Nephron (organoid): Measurements from ENCODE around the gene CCP110.

Source experiments
- H3K27ac Mint-ChIP-seq, 3 experiments: 2 replicates each; pipeline ENCODE4 v1.8.0; 2020; ENCODE audit warnings: mixed read lengths in 3 of 3, mild to moderate bottlenecking in 2 of 3, moderate library complexity in 1 of 3
- H3K27me3 Mint-ChIP-seq: 2 replicates; pipeline ENCODE4 v1.8.0; 2021; ENCODE audit warnings: low read depth, mild to moderate bottlenecking, moderate library complexity, mixed read lengths
- H3K36me3 Mint-ChIP-seq: 2 replicates; pipeline ENCODE4 v1.8.0; 2020; ENCODE audit warnings: low read depth, mixed read lengths
- H3K4me1 Mint-ChIP-seq: 2 replicates; pipeline ENCODE4 v1.8.0; 2020; ENCODE audit warnings: mixed read lengths
- H3K4me3 Mint-ChIP-seq, 3 experiments: 2 replicates each; pipeline ENCODE4 v1.8.0; 2020; ENCODE audit warnings: mild to moderate bottlenecking in 3 of 3, mixed read lengths in 3 of 3, moderate library complexity in 2 of 3
- H3K9me3 Mint-ChIP-seq: 2 replicates; pipeline ENCODE4 v1.8.0; 2020; ENCODE audit warnings: mixed read lengths
- CTCF ChIP-seq, 3 experiments: fragments of 200-600 bp; sonication (generic); IDR thresholded peaks; one replicate each; pipeline ENCODE4 v1.5.0; 2021; ENCODE audit warnings: antibody characterized with exemption in 3 of 3; ENCODE audit not compliant: unreplicated experiment in 3 of 3

The CCP110 gene, protein sequence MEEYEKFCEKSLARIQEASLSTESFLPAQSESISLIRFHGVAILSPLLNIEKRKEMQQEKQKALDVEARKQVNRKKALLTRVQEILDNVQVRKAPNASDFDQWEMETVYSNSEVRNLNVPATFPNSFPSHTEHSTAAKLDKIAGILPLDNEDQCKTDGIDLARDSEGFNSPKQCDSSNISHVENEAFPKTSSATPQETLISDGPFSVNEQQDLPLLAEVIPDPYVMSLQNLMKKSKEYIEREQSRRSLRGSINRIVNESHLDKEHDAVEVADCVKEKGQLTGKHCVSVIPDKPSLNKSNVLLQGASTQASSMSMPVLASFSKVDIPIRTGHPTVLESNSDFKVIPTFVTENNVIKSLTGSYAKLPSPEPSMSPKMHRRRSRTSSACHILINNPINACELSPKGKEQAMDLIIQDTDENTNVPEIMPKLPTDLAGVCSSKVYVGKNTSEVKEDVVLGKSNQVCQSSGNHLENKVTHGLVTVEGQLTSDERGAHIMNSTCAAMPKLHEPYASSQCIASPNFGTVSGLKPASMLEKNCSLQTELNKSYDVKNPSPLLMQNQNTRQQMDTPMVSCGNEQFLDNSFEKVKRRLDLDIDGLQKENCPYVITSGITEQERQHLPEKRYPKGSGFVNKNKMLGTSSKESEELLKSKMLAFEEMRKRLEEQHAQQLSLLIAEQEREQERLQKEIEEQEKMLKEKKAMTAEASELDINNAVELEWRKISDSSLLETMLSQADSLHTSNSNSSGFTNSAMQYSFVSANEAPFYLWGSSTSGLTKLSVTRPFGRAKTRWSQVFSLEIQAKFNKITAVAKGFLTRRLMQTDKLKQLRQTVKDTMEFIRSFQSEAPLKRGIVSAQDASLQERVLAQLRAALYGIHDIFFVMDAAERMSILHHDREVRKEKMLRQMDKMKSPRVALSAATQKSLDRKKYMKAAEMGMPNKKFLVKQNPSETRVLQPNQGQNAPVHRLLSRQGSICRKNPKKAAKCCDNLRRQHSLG

GRCh38 chr16:19523559-19524355 lies at the start of gene CCP110:
CCP110 (plus strand) TSS chr16:19523942; CDS start chr16:19527882, 3,940 bp downstream.
- Mint-ChIP-seq H3K9me3 (no peaks in the 10 kb centered on the region), H3K4me1 (peaks cover 40% of the 10 kb centered on the region), H3K4me3 (peak within 1 kb of the TSS; percentile 94 to 96 (median 95)), H3K27ac (peak within 1 kb of the TSS; percentile 60 to 92 (median 85)), H3K27me3 (no peaks in the 10 kb centered on the region), H3K36me3 (peaks cover 5% of the 10 kb centered on the region)
- no peak for TF ChIP-seq CTCF (IDR thresholded peaks at IDR 0.05; ENCODE audit: unreplicated experiment in 3 of 3)

DNA sequence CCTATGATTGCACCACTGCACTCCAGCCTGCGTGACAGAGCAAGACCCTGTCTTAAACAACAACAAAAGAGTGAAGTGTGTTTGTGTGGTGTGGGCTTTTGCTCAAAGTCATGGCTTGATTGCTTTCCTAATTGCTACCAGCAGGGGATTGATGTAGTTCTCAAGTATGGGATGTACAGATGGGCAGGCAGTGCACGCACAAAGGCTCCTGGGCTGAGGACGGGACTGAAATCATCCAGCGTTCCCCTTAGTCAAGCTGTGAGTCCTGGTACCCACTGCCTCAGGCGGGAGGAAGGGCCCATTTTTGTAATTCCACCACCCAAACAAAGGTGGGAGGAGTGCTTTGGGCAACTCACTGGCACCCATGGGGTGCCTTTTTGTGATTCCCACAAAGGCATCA lies 49.1 kb upstream of the CCP110 start:
- TF ChIP-seq CTCF (IDR thresholded peaks at IDR 0.05; ENCODE audit: unreplicated experiment in 3 of 3) = no peak
- Mint-ChIP-seq H3K27ac (no peak overlapping the region), H3K9me3 (no peaks in the 10 kb centered on the region), H3K27me3 (no peaks in the 10 kb centered on the region), H3K36me3 (no peaks in the 10 kb centered on the region), H3K4me3 (no peak overlapping the region), H3K4me1 (no peaks in the 10 kb centered on the region)

DNA sequence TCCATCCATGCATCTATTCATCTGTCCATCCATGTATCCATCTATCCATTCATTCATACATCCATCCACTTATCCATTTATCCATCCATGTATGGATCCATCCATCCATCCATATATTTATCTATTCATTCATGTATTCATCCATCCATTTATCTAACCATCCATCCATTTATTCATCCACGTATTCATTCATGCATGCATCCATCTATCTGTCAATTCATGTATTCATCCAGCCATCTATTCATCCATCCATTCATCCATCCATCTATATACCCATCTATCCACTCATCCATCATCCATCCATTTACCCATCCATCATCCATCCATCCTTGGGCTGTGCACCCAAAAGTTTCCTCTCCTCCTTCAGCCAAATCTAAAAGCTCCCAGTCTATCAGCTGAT lies 45.2 kb upstream of the CCP110 start:
- TF ChIP-seq CTCF (IDR thresholded peaks at IDR 0.05; ENCODE audit: unreplicated experiment in 3 of 3) = no peak
- no peaks in the 10 kb centered on the region for H3K4me1 Mint-ChIP-seq
- H3K36me3 Mint-ChIP-seq = no peaks in the 10 kb centered on the region
- H3K27me3 Mint-ChIP-seq = no peaks in the 10 kb centered on the region
- H3K27ac Mint-ChIP-seq = no peak overlapping the region
- no peaks in the 10 kb centered on the region for H3K9me3 Mint-ChIP-seq
- H3K4me3 Mint-ChIP-seq = no peak overlapping the region

DNA sequence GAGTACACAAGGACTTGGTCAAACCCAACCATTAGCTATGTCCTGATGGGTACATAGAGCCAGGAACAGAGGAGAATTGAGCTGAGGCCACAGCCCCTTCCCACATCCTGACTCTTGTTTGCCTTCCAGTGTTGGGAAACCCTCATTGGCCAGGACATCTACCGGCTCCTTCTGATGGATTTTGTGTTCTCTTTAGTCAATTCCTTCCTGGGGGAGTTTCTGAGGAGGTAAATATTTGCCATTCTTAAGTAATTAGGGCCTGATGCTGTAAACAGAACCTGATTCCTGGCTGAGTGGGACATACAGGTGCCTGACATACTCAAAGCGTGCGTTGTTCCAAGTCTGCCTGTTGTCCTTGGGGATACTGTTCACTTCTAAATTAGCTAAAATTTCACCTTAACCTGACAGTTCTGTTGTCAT lies 44.4 kb upstream of the CCP110 start:
- Mint-ChIP-seq H3K4me3 (no peak overlapping the region), H3K27ac (no peak overlapping the region), H3K9me3 (no peaks in the 10 kb centered on the region), H3K4me1 (no peaks in the 10 kb centered on the region), H3K36me3 (no peaks in the 10 kb centered on the region), H3K27me3 (no peaks in the 10 kb centered on the region)
- TF ChIP-seq CTCF (IDR thresholded peaks at IDR 0.05; ENCODE audit: unreplicated experiment in 3 of 3) = no peak

- no peaks in the 10 kb centered on the region for H3K9me3 Mint-ChIP-seq
Measured at GRCh38 chr16:19481296-19481695, 42.4 kb upstream of the CCP110 start.

More at GRCh38 chr16:19481296-19481695, 42.4 kb upstream of the CCP110 start:
- no peaks in the 10 kb centered on the region for H3K4me1 Mint-ChIP-seq
- no peak for TF ChIP-seq CTCF (IDR thresholded peaks at IDR 0.05; ENCODE audit: unreplicated experiment in 3 of 3)
- H3K4me3 Mint-ChIP-seq = no peak overlapping the region
- H3K27ac Mint-ChIP-seq = no peak overlapping the region
- H3K27me3 Mint-ChIP-seq = no peaks in the 10 kb centered on the region
- no peaks in the 10 kb centered on the region for H3K36me3 Mint-ChIP-seq
